Measurements from ENCODE around the gene LRRTM1.

The LRRTM1 gene

GRCh38 chr2:80302001-80302313 is 2.6 kb downstream of the LRRTM1 start:
- TF ChIP-seq MAX (IDR thresholded peaks at IDR 0.05), result no peak
- no peak for TF ChIP-seq TAF1 (IDR thresholded peaks at IDR 0.05; ENCODE audit: low read depth)
- no peak for TF ChIP-seq FOXM1 (IDR thresholded peaks at IDR 0.05; ENCODE audit: borderline replicate concordance, low read depth)
- no peak for TF ChIP-seq EGR1 (IDR thresholded peaks at IDR 0.05)
- no peak for TF ChIP-seq RAD21 (IDR thresholded peaks at IDR 0.05; ENCODE audit: low read depth)
- no peak for TF ChIP-seq CREB1 (IDR thresholded peaks at IDR 0.05; ENCODE audit: low read depth)
- TF ChIP-seq CEBPB (IDR thresholded peaks at IDR 0.05), result no peak
- no peak for TF ChIP-seq YY1 (IDR thresholded peaks at IDR 0.05; ENCODE audit: low read depth)
- no peak for TF ChIP-seq EP300 (IDR thresholded peaks at IDR 0.05; ENCODE audit: borderline replicate concordance)

GRCh38 chr2:80300954-80301353 is 3.6 kb downstream of the LRRTM1 start:
- no peak for TF ChIP-seq TEAD4 (IDR thresholded peaks at IDR 0.05)

- TF ChIP-seq EGR1 (IDR thresholded peaks at IDR 0.05), result no peak
- no peak for TF ChIP-seq TCF12 (IDR thresholded peaks at IDR 0.05; ENCODE audit: low read depth)
- TF ChIP-seq EP300 (IDR thresholded peaks at IDR 0.05; ENCODE audit: borderline replicate concordance), result no peak
- TF ChIP-seq MAX (IDR thresholded peaks at IDR 0.05), result no peak
- no peak for TF ChIP-seq CREB1 (IDR thresholded peaks at IDR 0.05; ENCODE audit: low read depth)
- TF ChIP-seq ZBTB7A (IDR thresholded peaks at IDR 0.05; ENCODE audit: low read depth), result no peak
- no peak for TF ChIP-seq USF1 (IDR thresholded peaks at IDR 0.05)
- no peak for TF ChIP-seq TAF1 (IDR thresholded peaks at IDR 0.05; ENCODE audit: low read depth)
- TF ChIP-seq YY1 (IDR thresholded peaks at IDR 0.05; ENCODE audit: low read depth), result no peak
- no peak for TF ChIP-seq TEAD4 (IDR thresholded peaks at IDR 0.05)
- no peak for TF ChIP-seq RAD21 (IDR thresholded peaks at IDR 0.05; ENCODE audit: low read depth)
- no peak for TF ChIP-seq FOXM1 (IDR thresholded peaks at IDR 0.05; ENCODE audit: borderline replicate concordance, low read depth)
- TF ChIP-seq CEBPB (IDR thresholded peaks at IDR 0.05), result no peak
- no peak for TF ChIP-seq REST (IDR thresholded peaks at IDR 0.05; ENCODE audit: low read depth)
- TF ChIP-seq NFIC (IDR thresholded peaks at IDR 0.05), result no peak
These were observed 4.2 kb downstream of the LRRTM1 start for GRCh38 chr2:80300346-80300745.

GRCh38 chr2:80299661-80300060 is 4.9 kb downstream of the LRRTM1 start:
- no peak for TF ChIP-seq EP300 (IDR thresholded peaks at IDR 0.05; ENCODE audit: borderline replicate concordance)
- no peak for TF ChIP-seq TEAD4 (IDR thresholded peaks at IDR 0.05)
- TF ChIP-seq MAX (IDR thresholded peaks at IDR 0.05), result no peak
- TF ChIP-seq NFIC (IDR thresholded peaks at IDR 0.05), result no peak
- no peak for TF ChIP-seq ZBTB7A (IDR thresholded peaks at IDR 0.05; ENCODE audit: low read depth)
- no peak for TF ChIP-seq CEBPB (IDR thresholded peaks at IDR 0.05)
- no peak for TF ChIP-seq RAD21 (IDR thresholded peaks at IDR 0.05; ENCODE audit: low read depth)
- TF ChIP-seq REST (IDR thresholded peaks at IDR 0.05; ENCODE audit: low read depth), result no peak
- TF ChIP-seq FOXM1 (IDR thresholded peaks at IDR 0.05; ENCODE audit: borderline replicate concordance, low read depth), result no peak
- no peak for TF ChIP-seq USF1 (IDR thresholded peaks at IDR 0.05)
- TF ChIP-seq EGR1 (IDR thresholded peaks at IDR 0.05), result no peak
- TF ChIP-seq CREB1 (IDR thresholded peaks at IDR 0.05; ENCODE audit: low read depth), result no peak

GRCh38 chr2:80298954-80299353 is 5.6 kb downstream of the LRRTM1 start:
- TF ChIP-seq TCF12 (IDR thresholded peaks at IDR 0.05; ENCODE audit: low read depth) (no peak), MAX (IDR thresholded peaks at IDR 0.05) (no peak), NFIC (IDR thresholded peaks at IDR 0.05) (no peak), TEAD4 (IDR thresholded peaks at IDR 0.05) (no peak), REST (IDR thresholded peaks at IDR 0.05; ENCODE audit: low read depth) (no peak), ZBTB7A (IDR thresholded peaks at IDR 0.05; ENCODE audit: low read depth) (no peak), RAD21 (IDR thresholded peaks at IDR 0.05; ENCODE audit: low read depth) (no peak), USF1 (IDR thresholded peaks at IDR 0.05) (no peak), YY1 (IDR thresholded peaks at IDR 0.05; ENCODE audit: low read depth) (no peak), CREB1 (IDR thresholded peaks at IDR 0.05; ENCODE audit: low read depth) (no peak), FOXM1 (IDR thresholded peaks at IDR 0.05; ENCODE audit: borderline replicate concordance, low read depth) (no peak), CEBPB (IDR thresholded peaks at IDR 0.05) (no peak), TAF1 (IDR thresholded peaks at IDR 0.05; ENCODE audit: low read depth) (no peak), EGR1 (IDR thresholded peaks at IDR 0.05) (no peak), EP300 (IDR thresholded peaks at IDR 0.05; ENCODE audit: borderline replicate concordance) (no peak)
